ENCODE measurements around the gene NCLN.

DNA sequence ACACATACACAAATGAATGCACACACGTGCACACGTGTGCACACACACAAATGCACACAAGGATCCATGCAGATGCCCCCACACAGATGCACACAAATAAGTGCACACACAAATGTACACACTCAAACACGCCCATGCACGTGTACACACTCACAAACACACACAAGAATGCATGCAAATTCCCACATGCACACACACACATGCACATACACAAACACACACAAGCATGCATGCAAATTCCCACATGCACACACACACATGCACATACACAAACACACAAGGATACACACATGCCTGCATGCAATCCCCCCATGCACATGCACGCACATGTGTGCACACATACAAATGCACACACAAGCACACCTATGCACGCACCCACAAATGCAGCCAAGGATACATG, 36.6 kb upstream of the NCLN start:
- no peak for TF ChIP-seq POLR2A (IDR thresholded peaks at IDR 0.05)
- TF ChIP-seq POLR2AphosphoS5 (IDR thresholded peaks at IDR 0.05) = no peak
- TF ChIP-seq, protein P1, sequence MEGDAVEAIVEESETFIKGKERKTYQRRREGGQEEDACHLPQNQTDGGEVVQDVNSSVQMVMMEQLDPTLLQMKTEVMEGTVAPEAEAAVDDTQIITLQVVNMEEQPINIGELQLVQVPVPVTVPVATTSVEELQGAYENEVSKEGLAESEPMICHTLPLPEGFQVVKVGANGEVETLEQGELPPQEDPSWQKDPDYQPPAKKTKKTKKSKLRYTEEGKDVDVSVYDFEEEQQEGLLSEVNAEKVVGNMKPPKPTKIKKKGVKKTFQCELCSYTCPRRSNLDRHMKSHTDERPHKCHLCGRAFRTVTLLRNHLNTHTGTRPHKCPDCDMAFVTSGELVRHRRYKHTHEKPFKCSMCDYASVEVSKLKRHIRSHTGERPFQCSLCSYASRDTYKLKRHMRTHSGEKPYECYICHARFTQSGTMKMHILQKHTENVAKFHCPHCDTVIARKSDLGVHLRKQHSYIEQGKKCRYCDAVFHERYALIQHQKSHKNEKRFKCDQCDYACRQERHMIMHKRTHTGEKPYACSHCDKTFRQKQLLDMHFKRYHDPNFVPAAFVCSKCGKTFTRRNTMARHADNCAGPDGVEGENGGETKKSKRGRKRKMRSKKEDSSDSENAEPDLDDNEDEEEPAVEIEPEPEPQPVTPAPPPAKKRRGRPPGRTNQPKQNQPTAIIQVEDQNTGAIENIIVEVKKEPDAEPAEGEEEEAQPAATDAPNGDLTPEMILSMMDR (IDR thresholded peaks at IDR 0.05) = no peak
